ENCODE results near the gene FGF5. TPM values are rescaled to one million over a fixed set of nuclear protein-coding genes. Genes with fewer than 3 reads are reported as not detected.

The FGF5 gene
- total RNA-seq, 1 experiment from 2014 or later, result not detected

GRCh38 chr4:80312124-80312523, 45.7 kb downstream of the FGF5 start:
- Histone ChIP-seq H3K14ac (ENCODE audit: insufficient read depth, low read length) (no peak overlapping the region), H3K4ac (ENCODE audit: low read depth, low read length) (no peak overlapping the region), H4K91ac (ENCODE audit: insufficient read length, low read depth, low read length) (no peak overlapping the region), H2BK20ac (ENCODE audit: low read depth, low read length, poor library complexity, severe bottlenecking) (no peak overlapping the region), H3K79me1 (ENCODE audit: insufficient read depth, low read depth, low read length, poor library complexity, severe bottlenecking) (no peaks in the 10 kb centered on the region), H3K9me3 (ENCODE audit: control insufficient read depth, low read depth, low read length) (no peaks in the 10 kb centered on the region), H3T11ph (ENCODE audit: low read length) (no peak overlapping the region), H3K4me1 (ENCODE audit: insufficient read depth, low read length) (peaks cover 2% of the 10 kb centered on the region; the same call in 1 of the 2 replicates), H2AFZ (ENCODE audit: low read length) (no peak overlapping the region), H4K8ac (replicated peaks; ENCODE audit: insufficient read length, low read depth, low read length) (no peak overlapping the region), H3K79me2 (ENCODE audit: insufficient read depth, low read length) (no peaks in the 10 kb centered on the region), H2BK5ac (ENCODE audit: insufficient read length, low read length) (no peak overlapping the region), H2BK12ac (ENCODE audit: insufficient read length, low read depth, low read length) (no peak overlapping the region), H2BK120ac (ENCODE audit: low read depth, low read length, poor library complexity, severe bottlenecking) (no peak overlapping the region), H4K5ac (ENCODE audit: insufficient read length, low read depth, low read length) (no peak overlapping the region), H3K23me2 (ENCODE audit: insufficient read length, low read depth, low read length, poor library complexity, severe bottlenecking) (no peaks in the 10 kb centered on the region), H2BK15ac (ENCODE audit: low read depth, low read length) (no peak overlapping the region), H3K27ac (ENCODE audit: insufficient read length, low read depth, low read length) (no peak overlapping the region), H3K9ac (ENCODE audit: extremely low read depth, insufficient read length, low read length) (no peak overlapping the region), H3K18ac (ENCODE audit: insufficient read length, low read depth, low read length) (no peak overlapping the region), H3K56ac (ENCODE audit: insufficient read length, low read depth, low read length) (no peak overlapping the region), H2AK5ac (ENCODE audit: insufficient read length, low read length) (no peak overlapping the region), H3K4me2 (ENCODE audit: insufficient read depth, insufficient read length, low read length) (no peak overlapping the region), H3K27me3 (ENCODE audit: insufficient read depth, low read length) (no peaks in the 10 kb centered on the region), H4K20me1 (ENCODE audit: control insufficient read depth, insufficient read depth, insufficient read length) (no peaks in the 10 kb centered on the region), H3K23ac (ENCODE audit: insufficient read length, low read depth, low read length) (no peak overlapping the region)
- H3K27me3 Mint-ChIP-seq (ENCODE audit: low read depth), result peaks cover 8% of the 10 kb centered on the region
- peaks cover 18 to 22% of the 10 kb centered on the region in 2 experiments for H3K4me1 Mint-ChIP-seq
- no peak for DNase-seq
- H3K4me3 Mint-ChIP-seq, result no peak overlapping the region
- H3K36me3 Mint-ChIP-seq (ENCODE audit: insufficient read depth in 1 of 3, low read depth in 3 of 3), result no peaks in the 10 kb centered on the region
- no CpG with 5 or more reads among the region's 1 CpG for WGBS (ENCODE audit: extremely low coverage, insufficient read length, low lambda C conversion rate)
- H3K27ac Mint-ChIP-seq, result no peak overlapping the region
- TF ChIP-seq CTCF (conservative IDR thresholded peaks at IDR 0.05), result no peak
- H3K9me3 Mint-ChIP-seq, result no peaks in the 10 kb centered on the region
